Upper lobe of left lung (tissue), 4 donors: Measurements from ENCODE around the gene NME1.

Experiments
- CTCF ChIP-seq, 6 experiments: fragments of 450-650 bp in 4 of 6; fragments of 200-600 bp in 2 of 6; sonication (generic) in 2 of 6; IDR thresholded peaks; one replicate each; pipeline ENCODE4 v1.5.1; 2016 to 2019; ENCODE audit warnings: antibody characterized with exemption in 6 of 6
- EP300 ChIP-seq, 4 donors: sonication (generic); formaldehyde crosslinking; IDR thresholded peaks; one replicate each; pipeline ENCODE4 v1.5.1; 2017; ENCODE audit warnings: antibody characterized with exemption in 4 of 4, control low read depth in 2 of 4
- POLR2A ChIP-seq, 4 donors: fragments of 450-650 bp; IDR thresholded peaks; one replicate each; pipeline ENCODE4 v1.5.1; 2016 to 2017; ENCODE audit warnings: antibody characterized with exemption in 4 of 4, mild to moderate bottlenecking in 2 of 4
- POLR2AphosphoS5 ChIP-seq, 2 donors: sonication (generic); formaldehyde crosslinking; IDR thresholded peaks; one replicate each; pipeline ENCODE4 v1.5.1; 2017; ENCODE audit warnings: antibody characterized with exemption in 2 of 2

GRCh38 chr17:51118330-51119195, 34.8 kb upstream of the NME1 start:
- TF ChIP-seq CTCF (IDR thresholded peaks at IDR 0.05): no peak
- no peak for TF ChIP-seq POLR2AphosphoS5 (IDR thresholded peaks at IDR 0.05)
- no peak for TF ChIP-seq EP300 (IDR thresholded peaks at IDR 0.05)
- no peak for TF ChIP-seq POLR2A (IDR thresholded peaks at IDR 0.05)
